LNCAP (cell line): ENCODE measurements around the gene NR2F2.

ENCODE experiments used
- TF ChIP-seq, protein P1 (sequence below): fragments of 450-650 bp; IDR thresholded peaks from 2 replicates; pipeline ENCODE4 v1.5.1; 2017; ENCODE audit warnings: mild to moderate bottlenecking

The NR2F2 gene

GRCh38 chr15:96348112-96349027 is 17.9 kb downstream of the NR2F2 start:
- TF ChIP-seq, protein P1, sequence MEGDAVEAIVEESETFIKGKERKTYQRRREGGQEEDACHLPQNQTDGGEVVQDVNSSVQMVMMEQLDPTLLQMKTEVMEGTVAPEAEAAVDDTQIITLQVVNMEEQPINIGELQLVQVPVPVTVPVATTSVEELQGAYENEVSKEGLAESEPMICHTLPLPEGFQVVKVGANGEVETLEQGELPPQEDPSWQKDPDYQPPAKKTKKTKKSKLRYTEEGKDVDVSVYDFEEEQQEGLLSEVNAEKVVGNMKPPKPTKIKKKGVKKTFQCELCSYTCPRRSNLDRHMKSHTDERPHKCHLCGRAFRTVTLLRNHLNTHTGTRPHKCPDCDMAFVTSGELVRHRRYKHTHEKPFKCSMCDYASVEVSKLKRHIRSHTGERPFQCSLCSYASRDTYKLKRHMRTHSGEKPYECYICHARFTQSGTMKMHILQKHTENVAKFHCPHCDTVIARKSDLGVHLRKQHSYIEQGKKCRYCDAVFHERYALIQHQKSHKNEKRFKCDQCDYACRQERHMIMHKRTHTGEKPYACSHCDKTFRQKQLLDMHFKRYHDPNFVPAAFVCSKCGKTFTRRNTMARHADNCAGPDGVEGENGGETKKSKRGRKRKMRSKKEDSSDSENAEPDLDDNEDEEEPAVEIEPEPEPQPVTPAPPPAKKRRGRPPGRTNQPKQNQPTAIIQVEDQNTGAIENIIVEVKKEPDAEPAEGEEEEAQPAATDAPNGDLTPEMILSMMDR: no peak

DNA sequence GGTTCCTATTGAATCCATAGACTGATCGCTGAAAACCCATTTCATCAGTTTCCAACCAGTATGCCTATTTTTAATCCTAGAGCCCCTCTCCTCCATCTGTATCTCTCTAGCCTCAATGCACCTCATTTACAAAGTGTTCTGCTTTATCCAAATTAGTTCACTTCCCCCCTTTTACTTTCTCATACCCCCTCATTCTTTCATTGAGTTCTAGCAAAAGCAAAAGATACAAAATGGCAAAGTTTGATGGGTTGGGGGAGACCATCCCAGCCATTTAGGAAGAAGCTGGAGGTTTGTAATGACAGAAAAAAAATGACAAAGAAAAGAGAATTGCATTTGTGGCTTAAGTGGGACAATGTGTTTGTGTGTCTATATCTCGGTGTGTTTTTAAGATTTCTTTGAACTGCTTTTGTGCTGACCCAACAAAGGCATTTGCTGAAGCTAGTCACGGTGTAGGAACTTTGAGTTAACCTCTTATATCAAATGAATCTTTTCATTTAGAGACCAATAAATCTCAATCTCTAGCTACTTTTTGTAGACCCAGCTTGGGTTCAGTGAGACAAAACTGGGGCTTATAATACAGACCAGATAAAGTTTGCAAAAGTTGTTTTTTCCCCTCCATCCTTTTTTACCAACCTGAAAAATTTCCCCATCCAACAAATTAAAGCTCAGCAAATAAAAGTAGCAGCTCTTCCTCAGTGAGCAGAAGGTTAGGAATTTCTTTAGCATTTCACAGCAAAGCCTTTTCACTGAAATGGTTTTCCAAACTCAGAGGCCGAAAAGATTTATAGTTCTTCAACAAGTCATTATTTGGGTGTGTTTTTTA is 18.7 kb downstream of the NR2F2 start:
- TF ChIP-seq, protein P1: no peak

GRCh38 chr15:96349857-96350720 is 19.6 kb downstream of the NR2F2 start:
- TF ChIP-seq, protein P1: no peak

DNA sequence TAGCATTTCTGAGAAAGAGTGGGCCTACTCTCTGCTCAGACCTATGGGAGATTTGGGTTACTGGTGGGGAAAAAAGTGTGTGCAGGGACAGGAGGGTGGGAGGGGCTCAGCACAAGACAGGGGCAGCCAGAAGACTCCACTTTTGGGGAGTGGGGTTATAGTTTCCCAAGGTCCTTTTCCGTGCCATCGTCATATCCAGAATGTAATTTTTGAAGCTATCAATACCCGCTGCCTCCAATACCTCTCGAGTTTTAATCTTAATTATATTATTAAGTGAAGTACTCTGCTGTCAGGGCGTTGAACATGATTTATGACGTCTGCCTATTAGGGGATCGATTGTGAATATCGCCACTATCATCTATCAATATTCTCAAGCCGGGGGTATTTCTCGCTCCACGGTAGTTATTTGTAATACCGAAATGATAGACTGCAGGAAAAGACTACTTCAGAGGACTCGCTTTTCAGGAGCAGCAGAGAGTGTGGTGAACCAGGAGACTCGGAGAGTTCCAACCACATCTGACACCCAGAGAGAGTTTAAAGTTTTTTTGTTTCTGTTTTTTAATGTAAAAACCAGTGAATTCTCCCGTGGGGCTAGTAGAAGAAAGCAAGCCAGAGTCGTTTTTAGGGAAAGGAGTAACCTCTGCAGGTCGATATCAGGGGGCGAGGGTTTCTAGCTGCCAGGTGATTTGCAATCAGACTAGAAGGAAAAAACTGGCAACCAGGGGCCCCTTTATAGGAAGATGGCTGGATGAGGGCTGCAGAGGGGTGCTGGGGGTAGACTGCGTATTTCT is 20.6 kb downstream of the NR2F2 start:
- TF ChIP-seq, protein P1: no peak

DNA sequence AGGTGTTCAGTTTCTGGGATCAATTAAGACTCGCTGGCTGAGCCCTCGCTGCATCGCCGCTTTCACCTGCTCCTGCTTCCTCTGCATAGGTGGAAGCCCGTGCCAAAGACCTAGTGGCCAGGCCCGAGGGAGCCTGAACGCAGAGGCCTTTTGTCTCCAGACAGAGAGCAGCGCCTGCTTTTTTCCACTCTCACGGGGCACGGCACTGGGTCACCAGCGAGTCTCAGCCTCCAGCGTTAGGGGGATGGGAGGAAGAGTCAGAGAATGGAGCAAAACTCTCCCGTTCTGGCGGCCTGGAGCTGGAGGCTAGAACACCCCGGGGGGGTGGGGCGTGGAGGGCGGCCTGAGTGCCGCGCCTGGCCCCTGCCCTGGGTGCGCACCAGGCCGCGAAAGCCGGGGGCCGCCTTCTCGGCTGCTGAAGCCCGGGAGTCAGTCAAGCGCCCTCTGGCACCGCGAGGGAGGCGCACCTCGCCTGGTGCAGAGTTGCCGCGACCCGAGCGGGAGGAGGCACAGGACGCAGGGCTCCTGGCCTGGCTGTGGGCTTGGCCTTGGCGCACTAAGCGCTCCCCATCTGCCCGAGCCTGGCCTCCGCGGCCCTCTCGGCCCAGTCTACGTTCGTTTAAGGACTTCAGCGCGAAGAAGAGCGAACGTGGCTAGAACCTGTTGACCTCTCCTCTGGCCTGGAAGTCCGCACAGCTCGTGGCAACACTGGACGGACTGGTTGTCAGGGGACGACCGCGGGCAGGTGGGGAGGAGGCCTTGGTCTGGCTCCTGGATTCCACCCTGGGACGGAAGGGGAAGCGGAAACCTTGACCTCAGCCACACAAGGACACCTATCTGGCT is 21.5 kb downstream of the NR2F2 start:
- TF ChIP-seq, protein P1: no peak

DNA sequence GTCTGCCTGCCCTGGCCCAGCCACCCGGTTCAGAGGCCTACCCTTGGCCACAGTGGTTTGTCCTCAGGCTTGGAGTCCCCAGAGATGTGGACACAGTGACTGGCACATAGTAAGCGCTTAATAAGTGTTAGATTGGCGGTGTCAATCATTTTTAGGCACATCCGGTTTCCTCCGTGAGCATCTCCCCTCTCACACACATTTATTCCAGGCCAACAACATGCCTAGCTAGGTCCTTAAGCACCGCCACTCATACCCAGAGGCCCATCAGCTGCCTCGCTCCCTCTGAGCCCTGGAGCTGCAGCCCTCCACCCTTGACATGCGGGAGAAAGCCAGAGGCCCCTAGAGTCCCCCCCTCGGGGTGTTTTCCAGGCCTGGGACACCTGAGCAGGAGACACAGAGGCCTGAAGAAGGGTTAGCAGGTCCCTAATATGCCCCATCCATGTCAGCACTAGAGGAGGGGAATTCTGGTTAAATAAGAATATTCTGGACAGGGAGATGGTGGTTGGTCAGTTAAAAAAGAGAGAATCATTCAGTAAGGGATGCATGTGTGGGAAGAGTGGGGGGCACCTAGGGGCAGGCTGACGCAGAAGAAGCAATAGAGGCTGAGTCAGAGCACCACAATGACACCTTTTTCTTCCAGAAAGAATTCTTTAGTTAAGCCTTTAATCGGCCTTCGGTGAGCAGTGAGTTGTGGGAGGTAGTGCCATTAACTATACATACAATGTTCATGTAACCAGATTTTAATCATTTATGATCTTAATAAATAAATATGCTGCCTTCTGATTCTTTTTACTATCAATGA is 22.3 kb downstream of the NR2F2 start:
- TF ChIP-seq, protein P1: no peak
